ENCODE data around the gene KIF26B.

The KIF26B gene

GRCh38 chr1:245226203-245226499, 71.4 kb downstream of the KIF26B start:
- DNase-seq (ENCODE audit: extremely low read depth, low read depth): no peak
- no peak overlapping the region for H3K4me3 ChIP-seq (replicated peaks; ENCODE audit: low read depth, low read length)
- TF ChIP-seq CTCF (IDR thresholded peaks at IDR 0.05; ENCODE audit: low read depth, low read length, missing control alignments): no peak

GRCh38 chr1:245229051-245229450, 74.3 kb downstream of the KIF26B start:
- DNase-seq (ENCODE audit: extremely low read depth, low read depth): no peak
- H3K4me3 ChIP-seq (replicated peaks; ENCODE audit: low read depth, low read length): no peak overlapping the region
- TF ChIP-seq CTCF (IDR thresholded peaks at IDR 0.05; ENCODE audit: low read depth, low read length, missing control alignments): no peak

GRCh38 chr1:245232931-245233330, 78.1 kb downstream of the KIF26B start:
- no peak for TF ChIP-seq CTCF (IDR thresholded peaks at IDR 0.05; ENCODE audit: low read depth, low read length, missing control alignments)
- DNase-seq (ENCODE audit: extremely low read depth, low read depth): no peak
- no peak overlapping the region for H3K4me3 ChIP-seq (replicated peaks; ENCODE audit: low read depth, low read length)

GRCh38 chr1:245234217-245235081, 79.7 kb downstream of the KIF26B start:
- no peak for TF ChIP-seq CTCF (IDR thresholded peaks at IDR 0.05; ENCODE audit: low read depth, low read length, missing control alignments)
- no peak overlapping the region for H3K4me3 ChIP-seq (replicated peaks; ENCODE audit: low read depth, low read length)
- DNase-seq (ENCODE audit: extremely low read depth, low read depth): no peak

GRCh38 chr1:245235156-245235555, 80.4 kb downstream of the KIF26B start:
- TF ChIP-seq CTCF (IDR thresholded peaks at IDR 0.05; ENCODE audit: low read depth, low read length, missing control alignments): no peak
- DNase-seq (ENCODE audit: extremely low read depth, low read depth): no peak
- H3K4me3 ChIP-seq (replicated peaks; ENCODE audit: low read depth, low read length): no peak overlapping the region

- no peak for TF ChIP-seq CTCF (IDR thresholded peaks at IDR 0.05; ENCODE audit: low read depth, low read length, missing control alignments)
- DNase-seq (ENCODE audit: extremely low read depth, low read depth): no peak
Observed at GRCh38 chr1:245240648-245241165, 85.9 kb downstream of the KIF26B start.

More at GRCh38 chr1:245240648-245241165, 85.9 kb downstream of the KIF26B start:
- H3K4me3 ChIP-seq (replicated peaks; ENCODE audit: low read depth, low read length): no peak overlapping the region

Data from HFF-Myc (cell line).